ENCODE results near the gene CDK14. TPM values are rescaled to one million over a fixed set of nuclear protein-coding genes. Genes with fewer than 3 reads are reported as not detected.

The CDK14 gene
- total RNA-seq, 1 donor, result 39.1 TPM

- Histone ChIP-seq H3K27ac (ENCODE audit: low read depth, low read length) (peak overlapping the region; percentile 94), H3K36me3 (ENCODE audit: insufficient read depth, low read length) (no peaks in the 10 kb centered on the region), H3K79me2 (ENCODE audit: insufficient read depth, low read length) (peaks cover 5% of the 10 kb centered on the region), H2AFZ (ENCODE audit: low read length) (no peak overlapping the region), H3K9me3 (ENCODE audit: low read depth, low read length) (no peaks in the 10 kb centered on the region), H4K20me1 (ENCODE audit: insufficient read depth, low read length) (no peaks in the 10 kb centered on the region), H3K4me3 (ENCODE audit: insufficient read depth, low read length) (no peak overlapping the region), H3K4me1 (ENCODE audit: insufficient read depth, low read length) (peaks cover 22% of the 10 kb centered on the region), H3K4me2 (ENCODE audit: insufficient read depth, low read length) (peak overlapping the region; percentile 80), H3K27me3 (ENCODE audit: insufficient read depth, low read length) (no peaks in the 10 kb centered on the region)
- TF ChIP-seq CTCF (IDR thresholded peaks at IDR 0.05; ENCODE audit: extremely low read depth, low read depth, low read length), result no peak
- peak; percentile 1 for DNase-seq (ENCODE audit: insufficient read length, low spot score, missing footprints)
These were observed 221.0 kb downstream of the CDK14 start for GRCh38 chr7:90817151-90817550.

GRCh38 chr7:90817846-90818245, 221.7 kb downstream of the CDK14 start:
- DNase-seq (ENCODE audit: insufficient read length, low spot score, missing footprints), result no peak
- Histone ChIP-seq H3K27ac (ENCODE audit: low read depth, low read length) (peak overlapping the region; percentile 94), H4K20me1 (ENCODE audit: insufficient read depth, low read length) (no peaks in the 10 kb centered on the region), H3K79me2 (ENCODE audit: insufficient read depth, low read length) (peaks cover 5% of the 10 kb centered on the region), H3K27me3 (ENCODE audit: insufficient read depth, low read length) (no peaks in the 10 kb centered on the region), H3K36me3 (ENCODE audit: insufficient read depth, low read length) (no peaks in the 10 kb centered on the region), H3K4me2 (ENCODE audit: insufficient read depth, low read length) (no peak overlapping the region), H3K9me3 (ENCODE audit: low read depth, low read length) (no peaks in the 10 kb centered on the region), H2AFZ (ENCODE audit: low read length) (no peak overlapping the region), H3K4me3 (ENCODE audit: insufficient read depth, low read length) (no peak overlapping the region), H3K4me1 (ENCODE audit: insufficient read depth, low read length) (peaks cover 22% of the 10 kb centered on the region)
- TF ChIP-seq CTCF (IDR thresholded peaks at IDR 0.05; ENCODE audit: extremely low read depth, low read depth, low read length), result no peak

GRCh38 chr7:90818341-90818740, 222.2 kb downstream of the CDK14 start:
- Histone ChIP-seq H2AFZ (ENCODE audit: low read length) (no peak overlapping the region), H3K9me3 (ENCODE audit: low read depth, low read length) (no peaks in the 10 kb centered on the region), H3K27me3 (ENCODE audit: insufficient read depth, low read length) (no peaks in the 10 kb centered on the region), H3K4me2 (ENCODE audit: insufficient read depth, low read length) (no peak overlapping the region), H4K20me1 (ENCODE audit: insufficient read depth, low read length) (no peaks in the 10 kb centered on the region), H3K4me3 (ENCODE audit: insufficient read depth, low read length) (no peak overlapping the region), H3K27ac (ENCODE audit: low read depth, low read length) (no peak overlapping the region), H3K36me3 (ENCODE audit: insufficient read depth, low read length) (no peaks in the 10 kb centered on the region), H3K79me2 (ENCODE audit: insufficient read depth, low read length) (peaks cover 5% of the 10 kb centered on the region), H3K4me1 (ENCODE audit: insufficient read depth, low read length) (peaks cover 22% of the 10 kb centered on the region)
- DNase-seq (ENCODE audit: insufficient read length, low spot score, missing footprints), result no peak
- no peak for TF ChIP-seq CTCF (IDR thresholded peaks at IDR 0.05; ENCODE audit: extremely low read depth, low read depth, low read length)

- Histone ChIP-seq H3K9me3 (ENCODE audit: low read depth, low read length) (no peaks in the 10 kb centered on the region), H3K27me3 (ENCODE audit: insufficient read depth, low read length) (no peaks in the 10 kb centered on the region), H4K20me1 (ENCODE audit: insufficient read depth, low read length) (peaks cover 4% of the 10 kb centered on the region), H3K27ac (ENCODE audit: low read depth, low read length) (no peak overlapping the region), H3K4me1 (ENCODE audit: insufficient read depth, low read length) (peaks cover 37% of the 10 kb centered on the region), H2AFZ (ENCODE audit: low read length) (no peak overlapping the region), H3K79me2 (ENCODE audit: insufficient read depth, low read length) (peaks cover 10% of the 10 kb centered on the region), H3K36me3 (ENCODE audit: insufficient read depth, low read length) (no peaks in the 10 kb centered on the region), H3K4me2 (ENCODE audit: insufficient read depth, low read length) (no peak overlapping the region), H3K4me3 (ENCODE audit: insufficient read depth, low read length) (no peak overlapping the region)
- no peak for DNase-seq (ENCODE audit: insufficient read length, low spot score, missing footprints)
- no peak for TF ChIP-seq CTCF (IDR thresholded peaks at IDR 0.05; ENCODE audit: extremely low read depth, low read depth, low read length)
These were observed 226.0 kb downstream of the CDK14 start for GRCh38 chr7:90821961-90822620.
